HG02943 (cell line): ENCODE data around the gene MARCO.
"Not testable (repeated sequence)": the region's sequence is repeated elsewhere in the genome, so short reads cannot be mapped to it uniquely, and the experiment has no call there.

Experiments used
- ATAC-seq: cut with Tn5 transposase; IDR thresholded peaks from one replicate; pipeline ENCODE4 v1.9.1; 2021; ENCODE audit warnings: mild to moderate bottlenecking, low read depth, moderate library complexity; ENCODE audit not compliant: unreplicated experiment

Gene MARCO

DNA sequence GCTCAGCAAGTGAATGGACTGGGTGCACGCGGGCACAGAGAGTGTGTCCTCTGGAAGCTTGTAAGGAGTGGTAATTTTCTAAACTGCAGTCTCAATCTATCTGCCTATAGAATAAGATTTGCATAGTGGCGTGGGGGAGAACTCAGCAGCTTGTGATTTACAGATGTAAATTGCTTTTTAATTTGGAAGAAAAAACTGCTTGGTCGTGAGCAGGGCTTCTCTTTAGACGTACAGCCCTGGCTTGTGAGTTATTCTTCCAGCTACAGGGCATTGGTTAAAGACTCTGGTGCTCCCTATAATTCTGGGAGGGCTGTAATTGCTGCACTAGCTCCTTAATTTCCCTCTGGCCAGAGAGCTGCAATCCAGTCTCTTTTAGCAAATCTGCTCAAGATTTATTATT lies 84.9 kb downstream of the MARCO start:
- no peak for ATAC-seq

DNA sequence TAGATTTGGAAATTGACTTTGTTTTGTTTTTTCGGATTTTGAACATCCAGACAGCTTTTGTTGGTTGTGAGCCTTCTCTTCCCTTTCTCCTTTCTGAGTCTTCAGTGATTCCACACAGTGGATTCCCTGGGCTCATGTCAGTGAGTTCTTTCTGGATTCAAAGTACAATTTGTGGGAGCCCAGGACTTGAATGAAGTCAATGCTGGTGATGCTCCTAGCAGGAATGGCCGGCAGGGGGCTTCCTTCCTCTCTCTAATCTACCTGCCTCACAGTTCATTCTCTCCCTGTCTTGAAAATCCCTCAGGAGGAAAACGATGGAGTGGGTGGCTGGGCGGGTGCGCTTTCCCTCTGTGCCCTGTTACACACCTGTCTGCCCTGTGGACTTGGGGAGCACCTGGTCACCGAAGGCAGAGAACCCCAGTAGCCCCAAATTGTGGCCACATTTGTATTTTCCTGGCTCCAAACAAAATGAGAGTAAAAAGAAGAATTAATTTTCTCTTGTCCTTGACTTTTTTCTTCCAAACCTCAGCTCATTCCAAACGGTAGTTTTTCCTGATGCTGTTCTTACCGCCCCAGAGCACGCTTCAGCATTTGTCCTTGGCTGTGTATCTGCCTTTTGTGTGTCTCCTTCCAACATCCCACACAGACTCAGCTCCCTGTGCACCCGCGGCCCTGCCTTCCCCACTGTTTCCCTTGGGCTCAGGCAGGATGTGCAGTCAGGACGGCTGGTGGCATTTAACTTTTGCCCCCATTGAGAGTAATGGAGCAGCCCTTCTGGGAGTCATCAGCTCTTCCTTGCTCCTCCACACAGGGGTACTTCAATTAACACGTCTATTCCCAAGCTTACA lies 86.6 kb downstream of the MARCO start:
- no peak for ATAC-seq

DNA sequence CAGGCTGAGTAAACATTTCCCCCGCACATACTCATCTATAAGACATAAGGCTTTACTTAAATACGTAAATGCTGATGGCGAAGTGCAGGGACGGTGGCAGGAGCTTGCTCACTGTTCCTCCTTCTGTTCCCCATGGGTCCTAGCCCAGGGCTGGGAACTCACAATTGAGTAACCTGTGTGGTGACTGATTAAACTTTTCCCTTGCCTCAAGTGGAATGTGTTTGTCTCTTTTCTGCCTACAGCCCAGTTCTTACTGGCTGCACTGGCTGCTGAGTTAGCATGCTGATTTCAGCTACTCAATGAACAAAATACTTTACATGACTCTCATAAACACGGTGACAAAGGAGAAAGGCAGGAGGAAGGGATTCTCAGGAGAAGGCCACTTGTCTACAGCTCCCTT lies 87.3 kb downstream of the MARCO start:
- ATAC-seq: no peak

DNA sequence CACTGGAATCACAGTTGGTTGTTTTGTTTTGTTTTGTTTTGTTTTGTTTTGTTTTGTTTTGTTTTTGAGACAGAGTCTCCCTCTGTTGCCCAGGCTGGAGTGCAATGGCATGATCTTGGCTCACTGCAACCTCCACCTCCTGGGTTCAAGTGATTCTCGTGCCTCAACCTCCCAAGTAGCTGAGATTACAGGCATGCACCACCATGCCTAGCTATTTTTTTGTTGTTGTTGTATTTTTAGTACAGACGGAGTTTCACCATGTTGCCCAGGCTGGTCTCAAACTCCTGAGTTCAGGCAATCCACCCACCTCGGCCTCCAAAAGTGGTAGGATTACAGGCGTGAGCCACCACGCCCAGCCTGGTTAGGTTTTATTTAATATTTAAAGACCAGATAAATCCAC lies 95.9 kb downstream of the MARCO start:
- ATAC-seq: not testable (repeated sequence)

DNA sequence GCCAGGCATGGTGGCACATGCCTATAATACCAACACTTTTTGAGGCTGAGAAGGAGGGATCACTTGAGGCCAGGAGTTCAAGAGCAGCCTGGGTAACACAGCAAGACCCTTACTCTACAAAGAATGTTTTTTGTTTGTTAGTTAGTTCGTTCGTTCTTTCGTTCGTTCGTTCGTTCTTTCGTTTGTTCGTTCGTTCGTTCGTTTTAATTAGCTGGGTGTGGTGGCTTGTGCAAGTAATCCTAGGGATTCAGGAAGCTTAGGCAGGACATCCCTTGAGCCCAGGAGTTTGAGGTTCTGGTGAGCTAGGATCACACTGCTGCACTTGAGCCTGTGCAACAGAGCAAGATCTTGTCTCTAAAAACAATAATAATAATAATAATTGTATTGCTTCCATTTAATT lies 98.7 kb downstream of the MARCO start:
- ATAC-seq: no peak
